22Rv1 (cell line): Measurements from ENCODE around the gene COA1.

ENCODE experiments used
- ZFX ChIP-seq: fragments of 450-650 bp; IDR thresholded peaks from 2 replicates; pipeline ENCODE4 v1.6.1; 2017; ENCODE audit warnings: antibody characterized with exemption, borderline replicate concordance
- TF ChIP-seq, protein P1 (sequence below): fragments of 450-650 bp; IDR thresholded peaks from 2 replicates; pipeline ENCODE4 v1.5.1; 2017; ENCODE audit warnings: mild to moderate bottlenecking

DNA sequence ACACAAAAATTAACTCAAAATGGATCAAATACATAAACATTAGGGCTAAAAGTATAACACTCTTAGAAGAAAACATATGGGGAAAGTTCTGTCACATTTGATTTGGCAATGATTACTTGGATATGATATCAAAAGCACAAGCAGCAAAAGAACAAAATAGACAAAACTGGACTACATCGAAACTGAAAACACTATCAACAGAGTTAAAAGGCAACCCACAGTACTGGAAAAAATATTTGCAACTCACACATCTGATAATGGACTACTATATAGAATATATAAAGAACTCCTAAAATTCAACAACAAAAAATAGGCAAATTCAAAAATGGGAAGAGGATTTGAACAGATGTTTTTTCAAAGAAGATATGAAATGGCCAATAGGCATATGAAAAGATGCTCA lies 51.0 kb downstream of the COA1 start:
- TF ChIP-seq, protein P1, sequence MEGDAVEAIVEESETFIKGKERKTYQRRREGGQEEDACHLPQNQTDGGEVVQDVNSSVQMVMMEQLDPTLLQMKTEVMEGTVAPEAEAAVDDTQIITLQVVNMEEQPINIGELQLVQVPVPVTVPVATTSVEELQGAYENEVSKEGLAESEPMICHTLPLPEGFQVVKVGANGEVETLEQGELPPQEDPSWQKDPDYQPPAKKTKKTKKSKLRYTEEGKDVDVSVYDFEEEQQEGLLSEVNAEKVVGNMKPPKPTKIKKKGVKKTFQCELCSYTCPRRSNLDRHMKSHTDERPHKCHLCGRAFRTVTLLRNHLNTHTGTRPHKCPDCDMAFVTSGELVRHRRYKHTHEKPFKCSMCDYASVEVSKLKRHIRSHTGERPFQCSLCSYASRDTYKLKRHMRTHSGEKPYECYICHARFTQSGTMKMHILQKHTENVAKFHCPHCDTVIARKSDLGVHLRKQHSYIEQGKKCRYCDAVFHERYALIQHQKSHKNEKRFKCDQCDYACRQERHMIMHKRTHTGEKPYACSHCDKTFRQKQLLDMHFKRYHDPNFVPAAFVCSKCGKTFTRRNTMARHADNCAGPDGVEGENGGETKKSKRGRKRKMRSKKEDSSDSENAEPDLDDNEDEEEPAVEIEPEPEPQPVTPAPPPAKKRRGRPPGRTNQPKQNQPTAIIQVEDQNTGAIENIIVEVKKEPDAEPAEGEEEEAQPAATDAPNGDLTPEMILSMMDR = no peak
- no peak for TF ChIP-seq ZFX
